Natural killer cell (primary cell): ENCODE measurements around the gene THRAP3. TPM values are rescaled to one million over a fixed set of nuclear protein-coding genes. Genes with fewer than 3 reads are reported as not detected.
A peak's percentile ranks its signal among the peaks of the same experiment; 100 is the strongest.

Experiments
- ATAC-seq, 3 donors: fragments of 150-1000 bp in 2 of 3; fragments of 200-7000 bp in 1 of 3; cut with Tn5 transposase; 1 replicate in 1 of 3; 2 replicates in 2 of 3; pipeline ENCODE4 v1.10.0; 2021; ENCODE audit warnings: mild to moderate bottlenecking in 2 of 3, moderate library complexity in 2 of 3
- DNase-seq, 2 donors: peaks; one replicate each; pipeline versions ENCODE4 v3.0.0 to v3.0.0-alpha.2; 2013 to 2021; ENCODE audit warnings: mixed read lengths in 1 of 2
- H3K27ac ChIP-seq: one replicate; pipeline ENCODE4 v1.5.1; 2013; ENCODE audit warnings: mild to moderate bottlenecking, low read length
- H3K27me3 ChIP-seq: one replicate; pipeline ENCODE4 v1.6.1; 2013; ENCODE audit warnings: low read length; ENCODE audit not compliant: control insufficient read depth, insufficient read depth
- H3K36me3 ChIP-seq: one replicate; pipeline ENCODE4 v1.6.1; 2013; ENCODE audit warnings: low read length; ENCODE audit not compliant: control insufficient read depth, insufficient read depth
- H3K4me1 ChIP-seq: one replicate; pipeline ENCODE4 v1.6.1; 2013; ENCODE audit warnings: low read length; ENCODE audit not compliant: control insufficient read depth, insufficient read depth
- H3K4me3 ChIP-seq: one replicate; pipeline ENCODE4 v1.5.1; 2013; ENCODE audit warnings: low read length
- H3K9me3 ChIP-seq: one replicate; pipeline ENCODE4 v1.6.1; 2013; ENCODE audit warnings: low read length; ENCODE audit not compliant: control insufficient read depth, insufficient read depth
- H3K27ac Mint-ChIP-seq, 2 donors: one replicate each; pipeline ENCODE4 v1.8.0; 2022; ENCODE audit warnings: mild to moderate bottlenecking in 2 of 2, mixed read lengths in 2 of 2, moderate library complexity in 1 of 2
- H3K27me3 Mint-ChIP-seq, 2 donors: one replicate each; pipeline ENCODE4 v1.8.0; 2022; ENCODE audit warnings: low read depth in 2 of 2, mixed read lengths in 2 of 2
- H3K36me3 Mint-ChIP-seq: one replicate; pipeline ENCODE4 v1.8.0; 2022; ENCODE audit warnings: mixed read lengths
- H3K4me1 Mint-ChIP-seq, 2 donors: one replicate each; pipeline ENCODE4 v1.8.0; 2022; ENCODE audit warnings: mixed read lengths in 2 of 2
- H3K4me3 Mint-ChIP-seq: one replicate; pipeline ENCODE4 v1.8.0; 2022; ENCODE audit warnings: mild to moderate bottlenecking, moderate library complexity, mixed read lengths
- H3K9me3 Mint-ChIP-seq, 2 donors: one replicate each; pipeline ENCODE4 v1.8.0; 2022; ENCODE audit warnings: mixed read lengths in 2 of 2
- WGBS: methylation state at CpG from one replicate; pipeline ENCODE4 v1.1.7; 2013; ENCODE audit warnings: missing lambda C conversion rate; ENCODE audit not compliant: insufficient coverage; 5-methylcytosine and 5-hydroxymethylcytosine counted together
- intact Hi-C: fragments of 100-400 bp; cut with micrococcal nuclease; formaldehyde crosslinking; loops from one replicate; pipeline ENCODE4 v1.14.2; 2022
- total RNA-seq, 4 donors: library from RNA; stranded (reverse); fragments of 120-200 nt in 1 of 4; gene quantifications; one replicate each; pipeline versions ENCODE4 v1.2.3 to v1.2.4, GENCODE V29; 2013 to 2022
- TF ChIP-seq, protein P1 (sequence below): fragments of 200-600 bp; IDR thresholded peaks from one replicate; pipeline ENCODE4 v1.8.0; 2022; ENCODE audit warnings: antibody characterized with exemption

THRAP3 gene
- total RNA-seq, 3 donors from 2014 or later (not counting 1 experiment from before 2014, with no cell fraction given): 88.6 to 110 (median 97.4) TPM

DNA sequence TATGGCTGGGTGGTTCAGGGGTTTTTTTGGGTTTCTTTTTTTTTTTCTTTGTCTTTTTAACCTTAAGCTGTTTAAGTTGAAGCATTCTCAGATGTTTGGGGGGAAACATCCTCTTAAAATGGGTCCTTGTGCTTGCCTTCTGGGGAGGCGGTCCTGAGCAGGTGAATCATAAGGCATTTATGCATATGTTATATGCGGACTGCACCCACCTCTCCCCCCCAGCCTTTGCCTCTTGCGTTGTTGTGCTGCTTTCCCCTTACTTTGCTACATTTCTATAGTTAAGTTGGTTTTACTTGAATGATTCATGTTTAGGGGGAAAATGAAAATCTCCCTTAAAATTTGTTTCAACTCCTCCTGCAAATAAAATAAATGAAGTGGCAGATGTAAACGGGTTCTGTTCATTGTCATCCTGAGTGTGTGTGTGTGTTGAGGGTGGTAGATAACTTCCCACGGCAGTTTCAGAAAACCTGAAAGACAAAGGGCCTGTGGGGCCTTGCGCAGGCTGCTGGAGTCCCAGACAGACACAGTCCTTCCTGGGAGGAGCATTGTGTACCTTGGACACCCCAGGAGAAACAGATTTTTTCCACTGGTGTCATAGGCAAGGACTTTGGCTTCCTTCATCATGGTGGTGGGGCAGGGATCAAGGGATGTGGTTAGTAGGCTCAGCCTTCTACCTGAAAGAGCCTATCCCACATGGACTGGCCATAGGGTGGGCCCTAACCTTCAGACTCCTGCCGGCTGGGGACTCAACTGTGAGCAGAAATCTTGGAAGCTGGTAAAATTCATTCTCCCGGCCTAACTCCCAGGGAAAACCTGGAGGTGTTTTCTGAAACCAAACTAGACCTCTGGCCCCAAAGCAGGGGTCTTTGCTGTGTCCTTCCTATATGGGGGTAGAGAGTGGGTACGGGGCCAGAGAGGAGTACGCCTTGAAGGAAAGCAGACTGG lies 81.0 kb downstream of the THRAP3 start:
- H3K27me3 ChIP-seq: no peaks in the 10 kb centered on the region
- H3K4me3 ChIP-seq: no peak overlapping the region
- no peak for DNase-seq
- 93% methylated on average over 7 of the region's 10 CpGs for WGBS
- Mint-ChIP-seq H3K27me3 (no peaks in the 10 kb centered on the region), H3K4me3 (peak overlapping the region; percentile 95), H3K9me3 (no peaks in the 10 kb centered on the region), H3K4me1 (peaks cover 9 to 29% of the 10 kb centered on the region in 2 donors), H3K36me3 (peaks cover 7% of the 10 kb centered on the region), H3K27ac (peak overlapping the region in 1 of 2 donors; percentile 83)
- H3K27ac ChIP-seq: peak overlapping the region; percentile 6
- H3K9me3 ChIP-seq: no peaks in the 10 kb centered on the region
- intact Hi-C loops: loop anchor here (5.0 kb wide), 1 partner anchor 62 kb away; no protein-coding TSS in a partner anchor
- peaks cover 22% of the 10 kb centered on the region for H3K4me1 ChIP-seq
- no peak for ATAC-seq
- H3K36me3 ChIP-seq: peaks cover 34% of the 10 kb centered on the region
- TF ChIP-seq, protein P1, sequence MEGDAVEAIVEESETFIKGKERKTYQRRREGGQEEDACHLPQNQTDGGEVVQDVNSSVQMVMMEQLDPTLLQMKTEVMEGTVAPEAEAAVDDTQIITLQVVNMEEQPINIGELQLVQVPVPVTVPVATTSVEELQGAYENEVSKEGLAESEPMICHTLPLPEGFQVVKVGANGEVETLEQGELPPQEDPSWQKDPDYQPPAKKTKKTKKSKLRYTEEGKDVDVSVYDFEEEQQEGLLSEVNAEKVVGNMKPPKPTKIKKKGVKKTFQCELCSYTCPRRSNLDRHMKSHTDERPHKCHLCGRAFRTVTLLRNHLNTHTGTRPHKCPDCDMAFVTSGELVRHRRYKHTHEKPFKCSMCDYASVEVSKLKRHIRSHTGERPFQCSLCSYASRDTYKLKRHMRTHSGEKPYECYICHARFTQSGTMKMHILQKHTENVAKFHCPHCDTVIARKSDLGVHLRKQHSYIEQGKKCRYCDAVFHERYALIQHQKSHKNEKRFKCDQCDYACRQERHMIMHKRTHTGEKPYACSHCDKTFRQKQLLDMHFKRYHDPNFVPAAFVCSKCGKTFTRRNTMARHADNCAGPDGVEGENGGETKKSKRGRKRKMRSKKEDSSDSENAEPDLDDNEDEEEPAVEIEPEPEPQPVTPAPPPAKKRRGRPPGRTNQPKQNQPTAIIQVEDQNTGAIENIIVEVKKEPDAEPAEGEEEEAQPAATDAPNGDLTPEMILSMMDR: no peak

DNA sequence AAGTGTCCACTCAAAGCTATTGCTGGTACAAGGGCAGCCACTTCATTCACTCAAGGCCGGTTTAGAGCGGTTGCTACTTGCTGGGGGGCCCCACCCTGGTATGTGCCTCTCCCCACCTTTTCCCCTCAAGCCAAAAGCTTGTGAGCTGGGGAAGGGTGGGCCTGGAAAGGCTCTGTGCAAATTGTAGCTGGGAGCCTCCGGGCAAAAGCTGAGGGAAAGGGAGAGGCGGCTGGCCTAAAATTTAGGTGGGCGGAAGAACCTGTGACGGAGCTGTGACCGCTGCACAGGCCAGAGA lies 81.6 kb downstream of the THRAP3 start:
- Mint-ChIP-seq H3K27ac (peak overlapping the region in 1 of 2 donors; percentile 83), H3K9me3 (no peaks in the 10 kb centered on the region), H3K4me3 (peak overlapping the region; percentile 95), H3K36me3 (peaks cover 7% of the 10 kb centered on the region), H3K4me1 (peaks cover 14 to 30% of the 10 kb centered on the region in 2 donors), H3K27me3 (no peaks in the 10 kb centered on the region)
- Histone ChIP-seq H3K4me1 (peaks cover 24% of the 10 kb centered on the region), H3K27ac (no peak overlapping the region), H3K27me3 (no peaks in the 10 kb centered on the region), H3K4me3 (no peak overlapping the region), H3K9me3 (no peaks in the 10 kb centered on the region), H3K36me3 (peaks cover 28% of the 10 kb centered on the region)
- DNase-seq (no peak), ATAC-seq (no peak)
- TF ChIP-seq, protein P1: no peak
- 91% methylated on average over 7 of the region's 7 CpGs for WGBS
- intact Hi-C loops: loop anchor here (2.0 to 5.0 kb wide), 2 partner anchors 61 to 157 kb away; partner anchors contain the start of gene TRAPPC3

DNA sequence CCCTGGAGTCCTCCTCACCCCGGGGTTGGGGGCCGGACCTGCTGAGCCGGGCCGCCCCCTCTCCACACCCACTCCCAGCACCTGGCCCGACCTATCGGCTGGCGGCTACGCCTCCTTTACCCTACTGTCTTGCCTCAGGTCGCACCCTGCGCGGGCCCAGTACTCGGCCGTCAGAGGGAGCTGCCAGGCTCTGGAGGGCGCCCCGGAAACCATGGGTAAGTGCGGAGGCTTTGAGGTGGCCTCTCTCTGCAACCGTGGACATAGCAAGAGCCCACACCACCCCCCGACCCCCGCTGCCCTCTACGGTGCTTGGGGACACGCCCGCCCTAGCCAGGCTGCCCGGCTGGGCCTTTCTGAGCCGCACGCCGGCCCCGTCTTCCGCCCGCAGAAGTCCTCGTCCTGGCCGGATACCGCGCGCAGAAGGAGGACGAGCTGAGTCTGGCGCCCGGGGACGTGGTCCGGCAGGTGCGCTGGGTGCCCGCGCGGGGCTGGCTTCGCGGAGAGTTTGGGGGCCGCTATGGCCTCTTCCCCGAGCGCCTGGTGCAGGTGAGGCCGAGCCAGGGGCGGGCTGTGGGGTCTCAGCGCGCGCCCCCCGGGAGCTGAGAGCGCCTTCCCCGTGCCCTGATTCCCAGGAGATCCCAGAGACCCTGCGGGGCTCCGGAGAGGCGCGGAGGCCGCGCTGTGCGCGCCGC lies 82.1 kb downstream of the THRAP3 start, which contains the start of gene SH3D21:
Gene SH3D21, plus strand, starts transcription at position 159 of the 692 bp plus-strand sequence. Its CDS starts 53 bp downstream, at position 212.
- intact Hi-C loops: loop anchor here (2.0 to 5.0 kb wide), 2 partner anchors 61 to 158 kb away; partner anchors contain the start of gene TRAPPC3
- peaks cover 7% of the 10 kb centered on the region for H3K36me3 Mint-ChIP-seq

More for the DNA sequence above, 82.1 kb downstream of the THRAP3 start, which contains the start of gene SH3D21:
- H3K4me3 ChIP-seq: peak within 1 kb of the TSS; percentile 48
- peak; percentile 40 to 69 for DNase-seq
- WGBS: 5% methylated on average over 65 of the region's 65 CpGs
- H3K27me3 ChIP-seq: no peaks in the 10 kb centered on the region
- Mint-ChIP-seq H3K4me3 (peak within 1 kb of the TSS; percentile 95), H3K27ac (peak within 1 kb of the TSS; percentile 62 to 83), H3K4me1 (peaks cover 14 to 30% of the 10 kb centered on the region in 2 donors), H3K27me3 (no peaks in the 10 kb centered on the region), H3K9me3 (no peaks in the 10 kb centered on the region)
- TF ChIP-seq, protein P1: no peak
- ATAC-seq: peak; percentile 41 to 52 (median 49)
- H3K9me3 ChIP-seq: no peaks in the 10 kb centered on the region
- H3K4me1 ChIP-seq: peaks cover 24% of the 10 kb centered on the region
- H3K27ac ChIP-seq: peak within 1 kb of the TSS; percentile 28
- H3K36me3 ChIP-seq: peaks cover 23% of the 10 kb centered on the region
